Stimulated activated CD4-positive, alpha-beta T cell treated with anti-CD3 and anti-CD28 coated beads, Interleukin-15, amount 100 ng/mL, for 48 hours (primary cell): ENCODE data around the gene FOSL2.

Experiments used
- DNase-seq, 2 donors: peaks; one replicate each; pipeline ENCODE4 v3.0.0-alpha.2; 2020; ENCODE audit warnings: low read depth in 2 of 2

Gene FOSL2

DNA sequence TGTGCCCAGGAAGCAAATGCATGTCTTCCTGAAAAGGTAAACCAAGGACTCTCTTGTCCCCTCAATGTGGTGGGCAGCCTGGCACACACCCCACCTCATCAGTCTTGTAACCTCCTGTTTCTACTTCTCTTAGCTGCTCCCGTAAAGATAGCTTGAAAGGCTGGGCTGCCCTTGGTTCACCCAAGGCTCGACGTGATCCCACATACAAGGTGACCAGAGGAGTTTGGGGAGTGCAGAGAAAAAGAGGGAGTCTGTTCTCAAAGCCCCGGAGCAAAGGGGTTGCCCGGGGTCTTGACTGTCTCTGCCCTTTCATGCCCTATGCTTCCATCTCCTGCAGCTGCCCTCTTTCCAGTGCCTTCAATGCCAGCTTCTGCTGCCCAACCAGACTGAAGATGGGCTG, 18.3 kb upstream of the FOSL2 start:
- no peak for DNase-seq

DNA sequence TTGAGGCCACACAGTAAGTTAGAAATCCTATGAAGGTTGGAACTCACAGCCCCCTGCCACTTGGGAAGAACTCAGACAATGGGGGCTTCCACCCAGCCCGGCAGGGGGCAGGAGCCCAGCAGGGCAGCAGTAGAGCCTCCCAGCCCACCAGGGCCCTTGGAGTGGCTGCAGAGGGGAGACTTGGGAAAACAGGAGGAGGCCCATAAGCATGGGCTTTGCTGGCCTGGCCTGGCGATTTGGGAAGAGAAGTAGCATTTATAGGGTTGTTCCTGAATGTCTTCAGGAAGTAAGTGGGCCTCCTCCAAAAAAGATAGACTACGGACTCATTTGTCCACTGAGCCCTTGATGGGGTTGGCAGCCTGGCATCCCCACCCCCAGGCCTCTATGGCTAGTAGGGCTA, 17.4 kb upstream of the FOSL2 start:
- no peak for DNase-seq

DNA sequence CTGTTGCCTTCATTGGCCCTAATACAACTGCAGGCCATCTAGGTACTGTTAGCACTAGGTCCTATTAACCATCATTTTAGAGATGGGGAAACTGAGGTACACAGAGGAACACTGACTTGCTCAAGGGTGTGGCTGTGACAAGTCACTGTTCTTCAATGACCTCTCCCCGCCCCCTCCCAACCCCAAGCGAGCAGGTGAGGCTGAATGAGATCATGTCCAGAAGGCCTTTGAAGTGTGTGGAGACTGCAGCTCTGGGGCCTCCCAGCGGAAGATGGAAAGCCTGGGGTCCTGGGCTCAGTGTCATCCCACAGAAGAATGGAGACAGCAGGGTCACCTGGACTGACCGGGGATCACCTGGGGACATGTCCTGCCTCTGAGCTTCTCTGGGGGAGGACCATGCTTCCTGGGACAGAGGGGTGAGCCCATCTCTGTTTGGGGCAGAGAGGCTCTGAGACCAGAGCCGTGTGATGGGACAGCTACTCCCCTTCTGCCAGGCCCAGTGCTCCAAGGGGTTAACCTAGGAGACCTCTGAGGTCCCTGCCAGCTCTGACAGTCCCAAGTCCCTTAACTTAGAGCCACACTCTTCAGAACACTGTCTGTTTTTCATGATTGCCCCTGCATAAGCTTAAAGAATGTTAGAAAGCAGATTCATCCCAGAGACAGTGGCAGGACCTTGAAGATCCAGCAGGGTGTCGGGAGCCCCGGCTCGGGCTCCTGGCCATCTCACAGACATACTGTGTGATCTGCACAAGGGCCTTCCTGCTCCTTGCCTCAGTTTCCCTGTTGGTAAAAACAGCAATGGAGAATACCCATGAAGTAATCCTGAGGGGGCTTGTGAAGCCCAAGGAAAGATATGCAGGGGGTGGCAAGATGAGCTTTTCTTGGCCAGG, 16.7 kb upstream of the FOSL2 start:
- no peak for DNase-seq

DNA sequence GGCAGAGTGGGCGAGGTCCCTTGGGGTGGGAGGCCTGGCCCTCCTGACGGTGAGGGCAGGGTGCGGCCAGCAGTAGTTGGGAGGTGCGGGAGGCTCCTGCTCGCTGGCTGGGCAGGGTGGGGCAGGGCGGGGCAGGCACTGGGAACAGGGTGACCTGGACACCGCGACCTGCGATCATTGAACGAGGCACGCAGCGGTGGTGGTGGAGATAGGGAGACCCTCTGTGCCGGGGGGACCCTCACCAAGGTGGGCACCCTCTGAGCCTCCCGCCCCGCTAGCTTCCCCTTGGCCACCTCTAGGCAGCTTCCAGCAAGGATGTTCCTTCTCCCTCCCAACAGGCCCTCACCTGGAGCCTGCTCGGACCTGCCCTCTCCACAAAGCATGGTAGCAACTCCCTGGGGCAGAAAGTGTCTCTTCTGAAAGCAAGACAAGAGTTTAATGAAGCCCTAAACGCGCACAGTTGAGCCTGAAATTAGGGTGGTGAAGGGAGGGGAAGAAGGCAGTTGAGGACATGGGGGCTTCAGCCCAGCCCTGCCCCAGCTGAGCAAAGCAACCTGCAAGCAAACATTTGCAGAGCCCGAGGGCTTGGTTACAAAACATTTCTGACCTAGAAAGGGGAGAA, 15.4 kb upstream of the FOSL2 start:
- no peak for DNase-seq

DNA sequence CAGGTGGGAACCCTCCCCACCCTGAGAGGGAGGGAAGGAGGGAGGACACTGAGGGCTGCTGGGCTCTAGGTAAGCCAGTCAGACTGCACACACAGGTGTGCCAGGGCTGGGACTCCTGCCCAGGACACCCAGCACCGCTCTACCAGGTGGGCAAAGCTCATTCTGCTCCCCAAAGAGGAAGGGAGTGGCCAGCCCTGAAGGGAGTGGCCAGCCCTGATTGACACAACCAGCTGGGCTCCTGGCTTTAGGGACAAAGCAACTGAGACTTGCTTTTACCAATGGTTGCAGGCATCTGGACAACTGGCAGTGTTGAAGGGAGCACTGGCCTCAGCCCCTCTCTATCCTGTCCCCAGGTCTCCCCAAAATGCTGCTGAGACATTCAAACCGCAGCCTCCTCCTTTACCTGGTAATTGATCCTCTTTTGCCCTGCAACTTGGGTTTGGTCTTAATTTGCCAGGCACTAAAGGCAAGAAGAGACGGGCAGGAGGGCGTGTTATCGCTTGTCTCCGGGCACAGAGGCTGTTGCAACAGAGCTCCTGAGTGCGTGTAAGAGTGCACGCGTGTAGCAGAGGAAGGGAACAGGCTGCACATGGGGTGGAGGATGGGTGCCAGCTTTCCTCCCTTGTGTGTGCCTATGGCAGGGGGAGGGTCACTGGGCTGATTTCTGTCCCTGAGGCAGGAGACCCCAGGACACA, 14.5 kb upstream of the FOSL2 start:
- DNase-seq: no peak

DNA sequence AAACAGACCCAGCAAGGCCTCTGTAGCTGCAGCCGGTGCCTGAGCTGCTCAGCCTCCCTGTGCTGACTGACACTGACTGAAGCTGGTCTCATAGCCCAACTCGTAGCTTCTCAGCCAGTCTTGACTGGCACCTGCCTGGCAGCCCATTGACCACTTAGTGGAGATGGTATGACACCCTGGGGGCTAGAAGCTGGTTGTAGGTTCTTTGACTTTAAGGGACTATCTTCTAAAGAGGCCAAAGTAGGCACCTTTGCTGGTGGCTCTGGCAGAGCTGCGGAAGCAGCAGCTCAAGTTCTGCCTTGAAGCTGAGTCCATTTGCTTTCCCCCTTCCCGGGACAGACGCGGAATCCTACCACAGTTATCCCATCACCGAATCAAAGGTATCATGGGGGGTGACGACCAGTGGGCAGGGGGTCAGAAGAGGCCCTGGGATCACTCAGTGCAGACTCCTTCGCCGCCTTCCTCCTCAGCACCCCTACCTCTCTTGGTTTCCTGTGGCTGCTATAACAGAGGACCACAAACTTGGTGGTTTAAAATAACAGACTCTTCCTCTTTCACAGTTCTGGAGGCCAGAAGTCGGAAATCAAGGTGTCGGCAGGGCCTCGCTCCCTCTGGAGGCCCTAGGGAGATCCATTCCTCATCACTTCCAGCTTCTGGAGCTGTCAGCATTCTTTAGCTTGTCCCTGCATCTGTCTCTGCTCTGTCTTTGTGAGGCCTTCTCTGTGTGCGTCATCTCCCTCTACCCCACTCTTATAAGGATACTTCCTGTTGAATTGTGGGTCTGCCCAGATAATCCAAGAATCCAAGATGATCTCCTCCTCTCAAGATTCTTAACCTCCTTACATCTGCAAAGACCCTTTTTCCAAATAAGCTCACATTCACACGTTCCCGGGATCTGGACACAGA, 13.7 kb upstream of the FOSL2 start:
- DNase-seq: no peak

DNA sequence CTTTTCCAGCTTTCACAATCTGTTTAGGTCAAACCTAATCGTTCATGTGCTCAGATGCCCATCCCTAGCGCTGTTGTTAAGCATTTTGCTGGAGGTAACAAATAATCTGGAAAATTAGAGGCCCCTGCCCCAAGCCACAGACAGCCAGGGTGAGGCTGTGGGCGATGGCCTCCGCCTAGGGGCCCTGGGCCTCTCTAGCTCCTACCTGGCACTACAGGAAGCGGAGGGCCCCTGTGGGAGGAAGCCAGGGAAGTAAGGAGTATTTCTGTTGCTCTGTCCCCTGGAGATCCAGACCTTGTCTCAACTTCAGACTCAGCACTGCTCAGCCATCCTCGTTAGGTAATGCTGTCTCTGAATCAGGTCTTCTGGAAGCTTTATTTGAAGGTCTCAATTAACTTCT, 12.4 kb upstream of the FOSL2 start:
- no peak for DNase-seq

DNA sequence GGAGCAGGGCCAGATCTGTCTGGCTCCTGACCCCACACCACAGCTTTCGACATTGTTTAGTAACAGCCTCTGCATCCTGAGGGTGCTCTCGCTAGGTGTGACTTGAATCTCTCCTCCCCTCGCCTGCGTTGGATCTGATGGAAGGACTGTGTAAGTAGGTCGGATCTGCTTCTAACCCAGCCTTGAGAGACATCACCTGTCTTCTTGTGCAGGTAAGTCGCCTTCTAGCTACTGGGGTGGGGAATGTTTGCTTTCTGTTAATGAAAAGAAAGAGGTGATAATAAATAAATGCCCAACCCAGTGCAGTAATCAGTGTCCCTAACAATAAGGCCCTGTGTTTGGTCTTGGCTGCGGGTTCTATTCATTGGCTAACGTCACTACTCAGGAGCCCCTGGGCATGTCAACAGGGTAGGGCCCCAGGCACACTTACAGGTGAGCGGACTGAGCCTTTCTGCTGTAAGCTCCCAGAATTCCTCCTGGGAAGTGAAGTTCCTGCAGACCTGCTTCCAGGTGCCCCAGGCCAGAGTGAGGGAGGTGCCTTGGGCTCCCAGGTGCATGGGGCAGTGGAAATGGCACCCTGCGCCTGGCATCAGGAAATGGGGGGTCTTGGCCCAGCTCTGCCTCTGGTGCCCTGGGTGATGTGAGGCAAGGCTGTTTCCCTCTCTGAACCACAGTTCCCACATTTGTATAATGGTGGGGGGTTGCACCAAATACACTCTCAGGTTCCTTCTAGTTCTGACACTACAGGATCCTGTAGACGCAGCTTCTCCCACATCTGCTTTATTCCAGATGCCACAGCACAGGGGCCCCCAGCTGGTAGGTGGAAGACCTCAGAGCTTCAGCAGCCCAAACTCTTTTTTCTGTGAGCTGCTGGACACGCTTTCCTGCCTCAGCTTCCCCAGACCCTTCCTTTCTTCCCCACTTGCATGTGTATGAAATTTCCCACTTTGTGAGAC, 11.2 kb upstream of the FOSL2 start:
- no peak for DNase-seq

DNA sequence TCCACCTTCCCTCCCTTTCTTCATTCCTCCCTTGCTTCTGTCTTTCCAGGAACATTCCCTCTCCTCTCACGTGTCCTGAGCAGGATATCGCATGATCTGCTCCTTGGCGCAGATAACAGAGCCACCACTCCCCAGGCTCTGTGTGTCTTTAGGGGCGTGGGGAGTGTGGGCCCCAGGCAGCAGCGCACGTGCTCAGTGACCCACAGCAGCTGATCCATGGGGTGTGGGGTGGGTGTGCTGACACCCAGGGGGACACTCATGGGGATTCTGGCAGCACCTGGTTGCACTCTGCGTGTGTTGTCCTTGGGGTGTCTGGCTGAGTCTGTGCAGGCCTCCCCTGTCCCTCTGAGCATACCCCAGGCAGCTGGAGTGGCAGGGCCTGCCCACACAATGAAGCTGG, 9.9 kb upstream of the FOSL2 start:
- no peak for DNase-seq

DNA sequence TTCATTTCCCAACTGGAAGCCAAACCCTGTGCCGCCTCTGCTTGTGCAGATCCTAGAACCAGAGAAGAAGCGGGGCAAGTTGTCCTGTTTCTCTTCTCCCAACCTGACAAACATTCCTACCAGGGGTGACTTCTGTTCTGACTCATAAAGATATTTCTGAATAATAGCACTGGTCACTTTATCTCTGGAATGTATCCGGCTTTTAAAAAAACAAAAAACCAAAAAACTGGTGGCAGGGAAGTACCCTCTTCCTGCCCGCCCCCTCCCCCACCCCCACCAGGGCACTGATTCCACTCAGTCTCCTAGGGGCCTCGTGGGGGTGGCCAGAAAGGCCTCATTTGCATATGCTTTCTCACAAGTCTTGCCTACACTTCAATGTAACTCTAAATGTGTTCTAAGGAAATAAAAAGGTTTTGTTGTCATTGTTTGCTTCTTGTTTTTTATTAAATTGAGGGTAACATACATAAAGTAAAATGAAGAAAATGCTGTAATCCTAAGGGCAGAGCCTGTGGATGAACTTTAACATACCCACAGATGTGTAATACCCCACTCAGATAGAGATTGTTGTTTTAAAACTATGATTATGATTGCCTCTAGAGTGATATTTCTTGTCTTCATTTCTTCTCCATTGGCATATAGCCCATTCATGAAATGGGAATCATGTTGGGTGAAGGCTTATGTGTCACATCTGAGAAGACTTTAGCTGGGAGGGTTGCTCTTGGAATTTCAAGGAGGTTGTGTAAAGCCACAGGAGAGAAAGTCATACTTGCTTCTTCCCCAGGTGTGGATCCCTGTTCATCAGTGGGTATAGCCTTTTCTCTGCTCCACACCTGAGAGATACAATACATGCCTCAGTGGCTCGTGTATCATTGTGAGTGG, 5.3 kb upstream of the FOSL2 start:
- DNase-seq: no peak

DNA sequence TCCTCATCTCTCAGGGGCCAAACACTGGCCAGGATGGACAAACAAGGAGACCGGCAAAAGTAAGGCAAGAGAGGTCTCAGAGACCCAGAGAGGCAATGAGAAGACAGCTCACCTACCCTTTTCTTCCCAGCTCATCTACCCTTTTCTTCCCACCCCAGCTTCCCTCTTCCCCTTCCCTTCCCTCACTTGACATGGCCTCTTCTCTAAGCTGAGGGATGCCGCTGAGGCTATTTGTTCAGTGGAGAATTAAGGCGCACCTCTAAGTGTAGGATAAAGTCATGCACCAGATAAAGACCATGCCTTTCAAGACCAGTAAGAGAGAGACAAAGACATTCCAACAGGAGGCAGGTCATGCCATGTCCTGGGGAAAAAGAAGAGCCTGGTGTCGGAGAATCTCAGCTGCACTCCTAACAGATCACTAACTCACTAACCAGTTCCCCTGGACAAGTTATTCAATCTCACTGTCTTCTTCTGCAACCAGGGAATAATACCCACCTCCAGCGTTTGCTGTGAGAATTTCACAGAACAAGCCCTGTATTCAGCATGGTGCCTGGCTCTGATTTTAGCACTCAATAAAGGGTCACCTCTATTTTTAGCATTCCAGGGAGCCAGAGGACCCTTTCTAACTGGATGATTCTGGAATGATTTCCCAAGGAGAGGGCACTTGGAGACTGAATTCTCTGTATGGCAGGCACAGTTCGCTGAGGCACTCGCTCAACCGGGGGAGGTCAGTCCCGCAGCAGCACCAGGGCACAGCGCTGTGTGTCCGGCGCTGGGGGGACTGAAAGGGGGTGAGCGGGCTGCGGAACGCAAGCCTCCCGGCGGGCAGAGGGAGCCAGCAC, 3.0 kb upstream of the FOSL2 start:
- no peak for DNase-seq

DNA sequence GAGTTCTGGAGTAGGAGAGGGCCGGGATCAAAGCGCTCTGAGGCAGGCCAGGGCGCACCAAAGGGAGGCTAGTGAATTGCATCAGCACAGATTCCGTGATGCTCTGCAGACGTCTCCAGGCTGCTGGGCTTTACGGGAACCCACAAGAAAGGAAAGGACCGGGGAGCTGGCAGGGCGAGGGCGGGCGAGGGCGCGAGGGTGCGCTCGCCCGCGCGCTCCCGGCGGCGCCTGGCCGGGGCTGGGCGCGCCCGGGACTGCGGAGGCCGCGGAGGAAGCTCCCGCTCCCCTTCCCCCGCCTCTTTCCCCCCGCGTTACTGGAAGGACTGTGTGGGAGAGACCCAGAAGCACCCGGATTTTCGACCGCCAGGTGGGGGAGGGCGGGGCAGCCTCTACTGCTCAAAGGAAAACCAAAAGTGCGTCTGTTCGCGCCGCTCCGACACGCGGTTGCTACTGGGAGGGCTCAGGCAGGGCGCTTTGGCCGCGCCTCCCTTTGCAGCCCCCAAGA, 2.4 kb upstream of the FOSL2 start:
- peak; percentile 96 for DNase-seq

DNA sequence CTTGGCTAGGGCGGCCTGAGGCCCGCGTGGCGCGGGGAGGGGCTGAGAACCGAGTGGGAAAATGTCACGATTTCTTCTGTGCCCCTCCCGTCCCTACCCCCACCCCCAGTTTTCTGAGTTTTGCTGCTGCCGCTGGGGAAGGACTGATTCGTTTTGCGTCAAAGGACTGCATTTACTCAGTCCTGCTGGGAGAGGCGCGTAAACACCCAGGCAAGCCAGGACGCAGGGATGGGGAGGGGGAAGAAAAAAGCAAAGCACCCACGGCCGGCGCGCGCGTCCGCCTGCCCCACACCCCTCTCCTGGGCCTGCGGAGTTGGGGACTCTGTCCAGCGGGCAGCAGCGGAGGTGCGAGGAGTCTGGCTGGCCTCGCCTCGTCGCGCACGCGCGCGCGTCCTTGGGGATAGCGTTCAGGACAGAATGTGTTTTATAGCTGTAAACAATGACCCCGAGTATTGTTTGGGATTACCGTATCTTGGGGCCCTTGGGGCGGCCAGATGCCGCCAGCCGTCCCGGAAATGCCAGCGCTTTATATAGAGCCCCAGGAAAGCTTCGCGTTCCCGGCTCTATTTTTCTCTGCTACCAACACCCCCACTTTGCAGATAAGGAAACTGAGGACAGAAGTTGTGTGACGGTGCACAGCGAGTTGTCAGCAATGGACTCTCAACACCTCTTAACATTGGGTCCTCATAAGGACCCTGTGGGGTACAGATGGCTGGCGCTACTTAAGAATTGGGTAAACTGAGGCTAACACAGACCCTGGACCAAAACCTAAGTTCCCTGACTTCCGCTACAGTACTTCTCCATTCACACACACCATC, 1.7 kb upstream of the FOSL2 start:
- no peak for DNase-seq

DNA sequence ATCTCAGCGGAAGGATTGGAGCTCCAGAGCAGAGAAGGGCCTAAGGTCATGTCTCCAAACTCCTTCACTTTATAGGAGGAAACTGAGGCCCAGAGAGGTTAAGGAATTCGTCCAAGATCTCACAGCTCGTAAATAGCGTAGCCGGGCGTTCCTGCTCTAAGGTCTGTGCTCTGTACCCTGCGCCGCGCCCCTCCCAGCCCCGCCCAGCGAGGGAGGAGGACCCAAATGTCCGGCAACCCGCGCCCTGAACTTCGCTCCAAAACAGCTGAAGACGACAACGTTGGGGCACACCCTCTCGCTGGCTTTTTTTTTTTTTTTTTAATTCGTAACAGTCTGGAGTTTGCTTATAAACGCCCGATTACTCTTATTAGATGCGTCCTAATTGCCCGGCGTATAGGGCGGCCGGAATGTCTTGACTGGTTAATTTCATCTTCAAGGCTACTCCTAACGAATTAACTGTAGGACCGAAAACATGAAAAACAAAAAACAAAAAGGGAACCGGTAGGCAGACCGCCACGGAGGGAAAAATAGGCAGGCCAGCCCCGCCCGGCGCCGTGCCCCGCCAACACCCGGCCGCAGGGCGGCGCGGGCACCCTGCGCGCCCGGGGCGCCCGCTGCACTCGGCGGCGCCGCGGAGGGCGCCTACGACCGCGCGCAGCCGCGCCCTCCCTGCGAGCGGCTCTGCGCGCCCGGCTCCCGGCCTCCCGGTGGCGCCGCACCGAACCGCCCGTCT, 928 bp upstream of the FOSL2 start:
- peak; percentile 65 to 70 for DNase-seq

DNA sequence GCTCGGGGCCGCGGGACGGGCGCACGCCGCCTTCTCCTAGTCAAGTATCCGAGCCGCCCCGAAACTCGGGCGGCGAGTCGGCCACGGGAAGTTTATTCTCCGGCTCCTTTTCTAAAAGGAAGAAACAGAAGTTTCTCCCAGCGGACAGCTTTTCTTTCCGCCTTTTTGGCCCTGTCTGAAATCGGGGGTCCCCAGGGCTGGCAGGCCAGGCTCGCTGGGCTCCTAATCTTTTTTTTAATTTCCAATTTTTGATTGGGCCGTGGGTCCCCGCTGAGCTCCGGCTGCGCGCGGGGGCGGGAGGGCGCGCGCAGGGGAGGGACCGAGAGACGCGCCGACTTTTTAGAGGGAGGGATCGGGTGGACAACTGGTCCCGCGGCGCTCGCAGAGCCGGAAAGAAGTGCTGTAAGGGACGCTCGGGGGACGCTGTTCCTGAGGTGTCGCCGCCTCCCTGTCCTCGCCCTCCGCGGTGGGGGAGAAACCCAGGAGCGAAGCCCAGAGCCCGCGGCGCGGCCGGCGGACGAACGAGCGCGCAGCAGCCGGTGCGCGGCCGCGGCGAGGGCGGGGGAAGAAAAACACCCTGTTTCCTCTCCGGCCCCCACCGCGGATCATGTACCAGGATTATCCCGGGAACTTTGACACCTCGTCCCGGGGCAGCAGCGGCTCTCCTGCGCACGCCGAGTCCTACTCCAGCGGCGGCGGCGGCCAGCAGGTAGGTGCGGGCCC, 617 bp downstream of the FOSL2 start:
- DNase-seq: no peak

DNA sequence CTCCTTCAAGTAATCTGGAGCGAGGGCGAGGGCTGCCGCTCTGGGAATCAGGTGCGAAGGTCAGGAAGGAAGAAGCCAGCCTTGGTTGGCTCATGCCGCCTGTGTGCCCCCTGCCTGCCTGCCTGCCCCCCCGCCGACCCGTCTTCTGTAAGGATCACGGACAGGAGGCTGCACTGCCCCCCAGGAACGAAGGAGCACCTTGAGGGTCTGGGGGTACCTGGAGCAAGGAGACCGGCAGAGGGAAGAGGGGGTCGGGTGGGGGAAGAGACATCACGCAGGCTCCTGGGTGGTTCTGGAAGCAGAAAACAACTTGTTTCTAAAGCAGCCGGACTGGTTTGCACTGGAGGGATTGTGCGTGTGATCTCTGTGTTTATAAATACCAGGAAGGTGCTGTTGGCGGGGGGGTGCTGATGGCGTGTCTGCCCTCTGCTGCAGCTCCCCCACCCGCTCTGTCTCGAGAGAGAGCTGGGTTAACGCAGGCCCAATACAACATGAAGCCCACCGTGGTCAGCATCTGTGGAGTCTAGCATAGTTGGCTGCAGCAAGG, 1.7 kb downstream of the FOSL2 start:
- DNase-seq: no peak
